ENCODE results near the gene EIF3K.

DNA sequence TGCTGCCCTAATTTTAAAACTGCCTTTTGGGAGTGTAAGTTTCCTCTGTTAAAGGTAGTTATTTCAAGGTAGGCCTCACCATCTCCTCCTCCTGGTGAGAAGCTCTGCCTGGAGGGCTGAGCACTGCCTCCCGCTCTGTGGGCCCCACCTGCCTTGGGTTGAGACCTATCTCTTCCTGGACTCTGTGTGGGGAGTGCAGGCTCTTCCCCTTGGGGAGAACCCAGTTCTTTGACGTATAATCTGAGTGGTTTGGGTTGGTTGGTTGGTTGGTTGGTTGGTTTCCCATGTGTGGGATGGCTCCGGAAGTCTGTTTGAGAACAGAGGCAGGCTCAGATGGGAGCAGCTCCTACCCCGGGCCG lies 67.5 kb downstream of the EIF3K start:
- TF ChIP-seq GATA3 (IDR thresholded peaks at IDR 0.05; ENCODE audit: low read depth, low read length) = no peak
- no peak for TF ChIP-seq GATA2 (IDR thresholded peaks at IDR 0.05; ENCODE audit: low read depth, low read length)
